KBM-7 (cell line): ENCODE data around the gene HSD17B8.

ENCODE experiments used
- DNase-seq: peaks from one replicate; pipeline ENCODE4 v3.0.0-alpha.2; 2015
- in situ Hi-C: fragments of 300-500 bp; cut with MboI; formaldehyde crosslinking; loops from 2 replicates; pipeline ENCODE4 v1.14.3; 2020; ENCODE audit warnings: low sequenced_read_pairs, low pct_unique_long_range_greater_than_20kb, mixed read lengths

Gene HSD17B8

DNA sequence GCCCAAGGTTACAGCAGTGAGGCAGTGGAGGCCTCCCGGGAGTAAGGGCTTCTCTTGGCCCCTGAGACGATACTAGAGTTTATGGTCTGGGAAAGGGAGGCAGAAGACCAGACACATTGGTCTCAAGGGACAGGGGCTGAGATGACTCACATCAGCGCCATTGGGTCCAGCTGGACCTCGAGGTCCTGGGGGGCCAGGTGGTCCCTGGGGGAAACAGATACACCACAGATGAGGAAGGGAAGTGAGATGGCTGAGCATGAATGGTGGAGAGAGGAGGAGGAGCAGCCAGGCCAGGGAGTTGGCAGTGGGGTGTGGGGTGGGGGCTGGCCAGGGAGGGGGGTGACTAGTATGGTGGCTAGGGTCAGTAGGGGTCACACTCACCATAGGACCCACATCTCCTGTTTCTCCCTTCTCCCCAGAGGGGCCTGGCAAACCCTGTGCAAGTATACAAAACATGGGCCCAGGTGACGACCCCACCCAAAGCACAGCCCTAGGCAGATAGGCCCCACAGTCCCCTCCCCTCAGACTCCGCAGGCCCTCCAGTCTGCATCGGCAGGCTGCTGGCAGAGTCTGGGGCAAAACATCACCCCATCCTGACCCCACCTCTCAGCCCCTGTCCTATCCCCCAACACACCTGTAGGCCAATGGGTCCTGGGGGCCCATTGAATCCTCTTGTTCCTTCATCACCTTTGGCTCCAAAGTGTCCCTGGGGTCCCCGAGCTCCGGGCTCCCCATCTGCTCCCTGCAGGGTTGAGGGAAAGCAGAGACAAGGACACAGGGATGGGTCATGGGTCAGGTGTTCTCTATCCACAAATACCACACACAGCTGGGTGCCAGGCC lies 34.1 kb upstream of the HSD17B8 start:
- no peak for DNase-seq
- in situ Hi-C loops: no loop called here

DNA sequence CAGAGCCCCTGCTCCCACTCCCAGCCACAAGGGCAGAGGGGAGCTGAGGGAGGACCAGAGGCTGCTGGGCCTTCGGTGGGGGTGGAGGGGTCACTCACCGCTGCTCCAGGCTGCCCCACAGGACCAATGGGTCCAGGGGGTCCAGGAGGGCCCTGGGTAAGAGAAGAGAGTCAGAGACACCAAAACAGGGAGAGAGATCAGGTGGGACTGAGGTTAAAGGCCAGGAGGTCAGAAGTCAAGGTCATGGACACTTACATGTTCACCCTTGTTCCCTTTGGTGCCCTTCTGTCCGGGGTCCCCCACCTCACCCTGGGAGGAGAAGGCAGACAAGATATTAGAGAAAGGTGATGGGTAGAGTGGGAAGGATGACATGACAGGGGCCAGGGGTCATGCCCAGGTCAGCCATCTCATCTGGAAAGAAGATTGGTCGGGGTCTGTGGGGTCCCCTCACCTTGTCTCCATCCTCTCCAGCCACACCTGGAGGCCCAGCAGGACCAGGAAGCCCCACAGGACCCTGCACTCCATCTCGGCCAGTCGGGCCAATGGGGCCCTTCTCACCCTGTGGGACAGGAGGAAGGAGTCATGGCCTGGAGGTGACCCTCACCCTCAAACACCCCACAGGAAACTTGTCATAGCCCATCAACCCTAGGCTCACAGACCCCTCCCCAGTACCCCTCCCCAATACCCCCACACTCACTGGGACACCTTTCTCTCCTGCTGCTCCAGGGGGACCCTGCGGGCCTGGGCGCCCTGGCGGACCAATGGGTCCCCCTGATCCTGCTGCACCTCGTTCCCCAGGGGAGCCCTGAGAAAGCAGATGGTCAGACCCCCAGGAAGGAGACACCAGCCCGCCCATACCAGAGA lies 33.2 kb upstream of the HSD17B8 start:
- DNase-seq: no peak
- in situ Hi-C loops: no loop called here

DNA sequence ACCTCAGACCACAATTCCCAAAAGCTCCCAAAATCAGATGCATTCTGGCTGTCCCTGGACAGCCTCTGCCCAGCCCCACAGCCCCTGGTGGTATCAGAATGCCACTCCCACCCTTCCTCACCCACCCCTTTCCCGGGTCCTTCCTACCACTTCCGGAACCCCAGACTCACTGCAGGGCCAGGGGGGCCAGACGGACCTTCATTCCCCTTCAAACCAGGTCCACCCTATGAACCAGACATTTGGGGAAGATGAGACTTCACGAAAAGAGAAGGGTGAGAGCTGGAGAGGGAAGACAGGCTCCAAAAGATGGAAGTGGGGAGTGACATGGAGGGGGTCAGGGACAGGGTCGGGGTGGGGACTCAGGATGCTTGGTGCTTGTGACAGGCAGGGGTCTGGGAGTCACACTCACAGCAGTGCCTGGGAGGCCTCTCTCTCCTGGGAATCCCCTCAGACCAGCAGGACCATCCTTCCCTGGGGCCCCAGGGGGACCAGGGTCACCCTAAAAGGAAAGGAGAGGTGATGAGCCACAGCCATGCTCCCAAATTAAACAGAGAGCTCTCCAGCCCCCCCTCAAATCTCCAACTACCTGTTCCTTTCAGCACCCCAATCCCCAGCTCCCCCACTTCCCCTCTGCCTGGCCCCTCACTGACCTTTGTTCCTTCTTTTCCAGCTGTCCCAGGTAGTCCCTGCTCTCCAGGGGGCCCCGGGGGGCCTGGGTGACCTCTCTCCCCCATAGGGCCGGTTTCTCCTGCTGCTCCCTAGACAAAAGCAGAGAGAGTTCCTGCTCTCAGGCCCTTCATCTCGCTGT lies 32.4 kb upstream of the HSD17B8 start:
- in situ Hi-C loops: no loop called here
- no peak for DNase-seq

DNA sequence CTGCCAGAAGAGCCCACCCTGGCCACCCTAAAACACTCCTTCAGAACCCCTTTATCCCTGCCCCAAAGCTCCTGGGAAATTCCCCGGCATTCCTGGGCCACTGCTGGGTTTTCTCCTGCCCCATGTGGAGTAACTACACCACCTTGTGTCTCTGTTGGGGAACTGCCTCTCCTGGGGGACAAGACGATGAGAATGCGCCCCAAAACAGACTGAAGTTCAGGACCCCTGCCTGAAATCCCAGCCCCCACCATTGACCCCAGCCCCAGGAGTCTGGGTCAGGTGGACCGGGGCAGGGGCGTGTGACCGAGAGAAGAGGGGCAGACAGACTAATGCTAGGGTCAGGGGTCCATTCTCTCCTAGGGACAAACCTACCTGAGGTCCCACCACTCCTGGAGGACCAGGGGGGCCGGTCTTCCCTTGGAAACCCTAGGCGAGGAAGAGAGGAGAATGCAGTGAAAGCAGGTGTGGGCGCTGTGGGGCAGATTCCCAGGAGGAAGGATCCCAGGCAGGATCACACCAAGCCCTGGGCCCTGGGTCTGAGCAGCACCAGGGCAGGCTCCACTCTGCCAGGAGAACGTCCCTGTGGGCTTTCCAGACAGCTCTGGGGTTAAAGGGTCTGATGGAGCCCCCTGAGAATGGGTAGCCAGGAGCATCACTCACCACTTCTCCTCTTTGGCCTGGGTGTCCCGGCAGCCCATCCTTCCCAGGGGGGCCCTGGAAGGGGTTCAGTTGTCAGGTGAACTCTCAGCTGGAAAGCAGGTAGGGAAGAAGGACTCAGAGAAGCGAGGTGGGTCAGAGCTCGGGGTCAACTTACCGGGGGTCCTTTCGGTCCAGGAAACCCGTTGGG lies 31.5 kb upstream of the HSD17B8 start:
- in situ Hi-C loops: no loop called here
- DNase-seq: peak; percentile 23

DNA sequence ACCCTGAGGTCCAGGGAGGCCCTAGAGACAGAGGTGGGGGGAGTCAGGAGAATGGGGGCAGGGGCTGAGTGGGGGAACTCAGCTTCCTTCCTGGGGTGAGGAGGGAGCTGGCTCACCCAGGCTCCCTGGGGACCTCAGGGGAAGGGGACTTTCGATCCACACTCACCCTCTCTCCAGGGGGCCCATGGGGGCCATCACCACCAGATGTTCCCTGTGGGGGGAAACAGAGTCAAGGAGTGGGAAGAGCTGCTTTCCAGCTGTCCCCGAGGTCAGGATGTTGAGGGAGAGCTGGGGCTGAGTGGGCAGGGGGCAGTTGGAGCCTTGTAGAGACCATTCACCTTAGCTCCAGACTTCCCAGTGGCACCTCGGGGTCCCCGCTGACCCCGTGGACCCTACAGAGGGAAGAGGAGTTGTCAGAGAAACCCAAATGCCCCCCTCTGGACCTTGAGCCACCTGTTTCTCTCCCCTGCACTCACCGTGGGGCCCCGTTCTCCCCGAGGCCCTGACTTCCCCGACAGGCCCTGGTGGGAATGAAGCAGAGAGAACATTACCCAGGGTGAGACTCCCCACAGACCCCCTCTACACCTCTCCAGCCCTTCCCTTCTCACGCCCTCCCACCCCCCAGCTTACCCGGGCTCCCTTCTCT lies 30.8 kb upstream of the HSD17B8 start:
- DNase-seq: no peak
- in situ Hi-C loops: no loop called here

DNA sequence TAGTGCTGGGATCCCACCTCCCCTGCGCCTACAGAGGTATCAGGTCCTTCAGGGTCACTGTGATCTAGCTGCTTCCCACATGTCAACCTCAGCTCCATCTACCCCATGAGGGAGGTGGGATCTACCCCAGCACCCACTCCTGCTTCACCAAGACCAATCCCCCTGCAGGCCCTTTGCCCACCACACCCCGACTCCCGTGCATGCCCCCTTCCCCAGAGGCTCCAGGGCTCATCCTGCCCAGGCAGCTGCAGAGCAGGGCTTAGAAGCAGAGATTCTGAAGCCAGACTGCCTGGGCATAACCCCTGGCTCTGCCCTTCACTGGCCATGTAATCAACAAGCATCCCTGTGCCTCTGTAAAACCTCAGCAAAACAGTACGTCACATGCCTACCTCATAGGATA lies 29.7 kb upstream of the HSD17B8 start:
- in situ Hi-C loops: no loop called here
- DNase-seq: no peak

DNA sequence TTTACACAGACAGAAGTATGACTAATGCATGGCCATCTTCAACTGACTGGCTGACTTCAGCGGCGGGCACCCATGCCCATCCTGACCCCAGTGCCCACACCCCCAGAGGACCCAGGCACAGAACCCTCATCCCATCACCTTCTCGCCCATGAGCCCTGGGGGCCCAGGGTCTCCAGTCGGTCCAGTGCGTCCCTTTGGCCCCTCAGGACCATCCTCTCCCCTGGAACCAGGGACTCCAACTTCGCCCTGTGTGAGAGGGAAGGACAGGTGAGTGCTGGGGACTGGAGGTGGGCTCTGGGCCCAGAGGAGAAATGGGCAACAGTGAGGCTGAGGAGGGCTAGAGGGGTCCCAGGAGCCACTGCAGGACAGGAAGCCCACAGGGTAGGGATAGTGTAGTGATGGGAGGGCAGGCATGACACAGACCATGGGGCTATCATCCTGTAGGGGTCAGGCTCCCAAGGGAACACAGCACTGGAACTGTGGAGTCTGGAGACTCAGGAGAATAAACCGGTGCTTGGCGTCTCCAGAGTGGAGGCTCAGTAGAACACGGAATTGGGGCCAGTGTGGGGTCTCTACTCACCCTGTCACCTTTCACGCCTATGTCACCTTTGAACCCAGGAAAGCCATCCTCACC lies 28.9 kb upstream of the HSD17B8 start:
- in situ Hi-C loops: no loop called here
- DNase-seq: no peak

DNA sequence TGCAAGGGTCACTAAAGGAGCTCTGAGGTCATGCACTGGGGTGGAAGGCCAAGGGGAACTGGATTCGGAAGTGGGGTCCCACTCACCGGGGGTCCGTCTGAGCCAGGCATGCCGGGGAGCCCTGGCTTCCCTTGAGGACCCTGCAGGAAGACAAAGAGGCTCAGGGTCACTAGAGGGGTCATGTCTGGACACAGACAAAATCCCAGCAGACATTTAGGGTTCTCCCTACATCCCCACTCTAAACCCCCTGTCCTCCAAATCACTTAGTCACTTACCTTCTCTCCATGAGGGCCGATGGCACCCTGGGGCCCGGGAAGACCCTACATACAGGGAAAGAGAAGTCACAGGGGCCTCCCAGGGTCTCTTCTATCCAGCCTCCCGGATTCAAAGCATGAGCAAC lies 27.5 kb upstream of the HSD17B8 start:
- DNase-seq: no peak
- in situ Hi-C loops: no loop called here

DNA sequence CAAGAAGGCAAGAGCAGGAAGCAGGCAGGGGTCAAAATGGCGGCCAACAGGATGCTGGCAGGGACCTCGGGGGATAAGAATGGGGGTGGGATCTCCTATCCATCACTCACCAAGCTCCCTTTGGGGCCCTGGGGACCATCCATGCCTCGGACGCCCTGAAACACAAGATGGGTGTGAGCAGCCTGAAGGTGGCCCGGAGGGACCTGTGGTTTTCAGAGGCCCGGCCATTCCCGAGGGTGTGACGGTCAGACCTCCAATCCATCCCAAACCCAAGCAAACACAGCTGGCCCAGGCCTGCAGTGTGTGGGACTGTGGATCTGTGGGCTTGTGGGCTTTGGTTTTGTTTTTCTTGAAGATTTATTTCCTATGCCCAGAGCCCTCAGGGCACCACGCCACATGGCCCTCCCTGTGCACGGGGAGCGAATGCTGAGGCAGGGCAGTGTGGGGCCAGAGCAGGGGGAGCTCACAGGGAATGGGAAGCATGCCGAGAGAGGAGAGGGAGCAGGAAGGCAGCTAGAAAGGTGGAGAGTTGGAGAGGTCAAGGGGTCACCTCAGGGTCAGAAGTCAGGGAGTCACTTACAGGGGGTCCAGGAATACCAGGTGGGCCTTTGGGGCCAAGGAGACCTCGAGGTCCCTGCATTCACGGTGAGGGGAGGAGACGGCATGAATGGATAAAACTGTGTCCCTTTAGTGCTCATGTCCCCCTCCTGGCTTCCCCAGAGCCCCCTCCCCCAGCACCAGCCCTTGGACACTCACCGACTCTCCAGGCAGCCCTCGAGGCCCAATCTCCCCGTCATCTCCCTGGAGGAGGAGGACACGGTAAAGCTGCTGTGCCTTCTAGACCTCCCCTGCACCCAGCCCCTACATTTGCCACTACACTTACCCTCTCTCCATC lies 26.7 kb upstream of the HSD17B8 start:
- DNase-seq: no peak
- in situ Hi-C loops: no loop called here

DNA sequence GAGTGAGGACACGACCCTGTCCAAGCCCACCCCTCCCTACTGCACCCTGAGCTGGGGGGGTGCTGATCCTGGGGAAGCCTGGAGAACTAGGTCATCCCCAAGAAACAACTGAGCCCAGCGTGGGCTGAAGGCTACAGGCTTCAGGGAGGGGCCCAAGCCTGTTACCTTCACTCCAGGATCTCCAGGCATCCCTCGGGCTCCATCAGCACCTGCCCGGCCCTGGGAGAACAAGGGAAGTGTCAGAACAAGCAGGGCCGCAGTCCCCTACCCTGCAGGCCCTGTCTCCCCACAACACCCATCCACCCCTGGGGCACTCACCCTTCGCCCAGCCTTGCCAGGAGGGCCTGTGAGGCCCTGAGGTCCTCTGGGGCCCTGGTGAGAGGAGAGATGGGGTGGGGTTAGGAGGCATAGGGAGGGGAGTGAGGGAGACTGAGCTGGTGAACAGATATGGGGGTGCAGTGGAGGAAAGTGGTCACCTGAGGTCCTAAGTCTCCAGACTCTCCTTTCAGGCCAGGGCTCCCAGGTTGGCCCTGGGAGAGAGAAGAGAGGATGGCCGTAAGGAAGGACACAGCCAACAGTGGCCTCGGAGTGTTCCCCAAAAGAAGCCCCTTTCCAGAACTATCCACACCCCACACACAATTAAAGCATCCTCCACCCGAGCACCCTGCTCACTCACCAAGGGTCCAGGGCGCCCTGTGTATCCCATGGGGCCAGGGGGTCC lies 25.5 kb upstream of the HSD17B8 start:
- in situ Hi-C loops: no loop called here
- DNase-seq: no peak

DNA sequence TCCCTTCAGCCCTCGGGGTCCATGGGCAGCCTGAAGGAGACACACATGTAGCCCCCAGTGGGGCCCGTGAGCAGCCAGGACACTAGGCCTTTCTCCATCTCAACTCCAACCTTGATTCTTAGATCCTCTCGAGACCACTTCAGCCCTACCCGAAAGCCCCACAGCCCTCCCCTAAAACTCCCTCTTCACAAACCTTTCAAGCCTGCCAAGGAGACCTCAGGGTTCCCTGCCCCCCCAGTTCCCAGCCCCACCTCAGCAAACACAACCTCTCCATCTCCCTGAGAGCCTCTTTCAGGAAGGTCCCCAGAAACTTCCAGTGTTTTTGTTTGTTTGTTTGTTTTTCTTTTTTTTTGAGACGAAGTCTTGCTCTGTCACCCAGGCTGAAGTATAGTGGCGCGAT lies 23.3 kb upstream of the HSD17B8 start:
- in situ Hi-C loops: no loop called here
- no peak for DNase-seq

DNA sequence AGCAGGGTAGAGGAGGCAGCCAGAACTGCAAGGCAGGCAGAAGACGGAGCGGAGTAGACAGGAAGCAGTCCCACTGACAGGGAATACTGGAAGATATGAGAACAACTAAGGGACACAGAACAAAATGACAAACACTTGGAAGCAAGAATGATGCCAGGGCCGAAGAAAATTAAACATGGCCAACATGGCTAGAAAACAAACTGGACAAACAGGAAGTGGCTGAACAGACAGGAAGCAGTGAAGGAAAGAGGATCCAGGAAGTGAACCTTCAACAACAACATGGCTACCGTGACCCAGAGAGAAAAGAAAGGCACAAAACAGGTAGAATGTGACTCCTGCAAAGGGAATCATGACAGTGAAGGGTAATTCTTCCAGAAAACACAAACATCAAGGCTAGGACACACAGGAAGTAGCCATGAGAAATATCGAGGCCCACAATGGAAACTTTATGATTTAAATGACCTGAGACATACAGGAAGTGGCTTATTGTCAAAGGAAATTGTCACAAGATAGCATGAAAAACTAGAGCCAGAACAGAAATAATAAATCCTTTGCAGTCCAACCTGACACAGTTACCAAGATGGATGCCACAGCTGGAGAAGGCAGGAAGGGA lies 21.3 kb upstream of the HSD17B8 start:
- in situ Hi-C loops: no loop called here
- peak; percentile 36 for DNase-seq

DNA sequence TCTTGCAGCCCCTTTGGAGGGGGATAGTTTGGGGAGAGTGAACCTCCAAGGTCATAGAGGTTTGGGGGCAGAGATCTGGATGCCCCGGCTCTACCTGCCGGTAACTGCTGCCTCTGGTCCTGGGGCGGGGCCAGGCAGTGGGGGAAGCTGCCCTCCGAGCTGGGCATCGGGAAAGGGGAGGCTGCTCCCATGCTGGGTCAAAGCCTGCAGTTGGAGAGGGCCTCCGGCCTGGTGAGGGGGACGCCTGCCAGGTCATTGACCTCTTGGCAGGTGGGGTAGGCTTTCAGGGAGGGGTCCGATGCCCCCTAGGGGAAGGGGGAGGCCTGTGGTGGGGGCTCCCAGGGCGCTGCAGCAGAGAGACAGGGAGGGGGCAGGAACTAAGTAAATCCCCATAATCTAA lies 19.3 kb upstream of the HSD17B8 start:
- in situ Hi-C loops: no loop called here
- DNase-seq: no peak

DNA sequence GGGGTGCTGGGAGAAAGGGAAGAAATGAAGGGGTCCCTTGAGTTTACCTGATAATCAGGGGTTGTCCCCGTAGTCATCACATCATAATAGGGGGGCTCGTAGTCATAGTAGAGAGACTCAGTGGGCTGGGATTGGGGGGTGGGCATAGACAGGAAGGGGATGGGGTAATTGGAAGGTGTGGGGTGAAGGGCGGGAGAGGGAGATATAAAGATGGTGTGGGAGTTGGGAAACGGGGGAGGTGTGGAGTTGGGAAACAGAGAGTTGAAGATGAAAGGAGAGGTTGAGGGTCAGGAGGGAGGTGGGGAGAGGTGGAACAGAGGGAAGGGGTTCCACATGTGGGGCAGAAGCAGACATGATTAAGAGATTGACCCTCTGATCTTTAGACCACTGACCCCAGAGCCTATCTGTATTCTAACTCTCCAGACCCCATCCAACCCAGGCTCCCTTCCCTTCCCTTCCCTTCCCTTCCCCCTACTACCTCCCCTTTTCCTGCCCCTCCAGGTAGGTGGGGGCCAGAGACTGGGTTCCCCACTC lies 18.7 kb upstream of the HSD17B8 start:
- in situ Hi-C loops: no loop called here
- DNase-seq: no peak

DNA sequence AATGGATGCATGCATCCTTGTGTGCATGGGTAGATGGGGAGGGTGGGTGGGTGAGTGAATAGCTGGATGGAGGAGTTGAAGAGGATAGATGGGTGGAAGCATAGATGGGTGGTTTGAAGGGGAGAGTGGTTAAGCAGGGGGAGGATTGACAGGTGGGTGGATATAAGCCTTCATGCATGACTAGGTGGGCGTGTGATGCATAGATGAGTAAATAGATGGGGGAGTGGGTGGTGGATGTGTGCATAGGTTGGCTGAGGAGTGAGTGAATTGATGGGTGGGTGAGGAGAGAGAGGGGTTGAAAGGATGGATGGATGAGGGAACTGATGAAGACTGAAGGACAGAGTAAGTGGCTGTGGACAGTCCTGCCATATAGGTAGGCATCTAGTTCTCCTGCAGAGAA lies 16.6 kb upstream of the HSD17B8 start:
- in situ Hi-C loops: no loop called here
- DNase-seq: no peak

DNA sequence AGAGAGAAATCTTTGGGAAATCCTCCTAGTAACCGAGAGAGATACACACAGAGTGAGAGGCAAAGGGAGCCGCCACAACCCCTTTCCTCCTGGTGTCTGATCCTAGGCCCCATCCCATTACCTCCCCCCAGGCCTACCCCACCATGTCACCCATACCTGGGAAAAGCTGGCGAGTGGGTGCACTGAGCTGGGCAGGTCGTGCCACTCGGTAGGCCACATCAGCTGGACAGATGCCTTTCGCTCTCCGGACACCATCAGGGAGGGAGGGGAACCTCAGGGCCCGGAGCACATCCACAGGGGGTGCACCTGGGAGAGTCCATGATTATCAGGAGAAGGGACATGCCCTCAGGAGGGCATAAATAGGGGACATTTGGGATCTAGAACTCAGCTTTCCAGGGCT lies 15.3 kb upstream of the HSD17B8 start:
- DNase-seq: no peak
- in situ Hi-C loops: no loop called here
